ENCODE data around the gene TP53. TPM values are rescaled to one million over a fixed set of nuclear protein-coding genes. Genes with fewer than 3 reads are reported as not detected.

TP53 gene
- total RNA-seq, 1 experiment from 2014 or later, result 129 TPM

DNA sequence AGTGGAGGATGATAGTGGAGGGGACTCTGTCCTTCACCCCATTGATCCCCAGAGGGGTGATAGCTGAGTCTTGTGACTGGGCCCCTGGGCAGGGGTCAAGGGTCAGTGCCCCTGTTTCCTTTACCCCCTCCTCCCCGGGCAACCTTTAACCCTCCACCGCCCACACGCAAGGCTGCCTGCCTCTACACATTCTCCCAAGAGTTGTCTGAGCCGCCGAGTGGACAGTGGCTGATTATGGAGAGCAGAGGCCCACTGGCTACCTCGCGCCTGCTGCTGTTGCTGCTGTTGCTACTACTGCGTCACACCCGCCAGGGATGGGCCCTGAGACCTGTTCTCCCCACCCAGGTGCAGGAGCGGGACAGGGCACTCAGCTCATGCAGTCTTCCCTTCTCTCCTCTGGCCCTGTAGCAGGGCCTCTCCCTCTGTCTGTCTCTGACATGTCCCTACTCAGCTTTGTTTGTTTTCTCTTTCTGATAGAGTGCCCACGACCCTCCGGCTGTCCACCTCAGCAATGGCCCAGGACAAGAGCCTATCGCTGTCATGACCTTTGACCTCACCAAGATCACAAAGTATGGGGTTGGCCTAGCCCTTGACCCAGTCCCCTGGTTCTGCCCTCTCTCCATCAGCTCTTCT lies 57.2 kb downstream of the TP53 start, which contains the start of gene SHBG:
TSS of gene SHBG (plus strand) at position 197 of the 633 bp plus-strand sequence. CDS start at position 235, 38 bp downstream.
- H3K27ac ChIP-seq (ENCODE audit: low read length), result no peak within 1 kb of the TSS
- POLR2A ChIA-PET, result interaction anchor here (0.6 kb wide), 1 partner anchor 37 kb away, joined by 3 read pairs; no protein-coding TSS in a partner anchor
- H3K4me3 ChIP-seq (ENCODE audit: low read depth in 2 of 2, low read length in 2 of 2), result no peak within 1 kb of the TSS
- CTCF ChIA-PET, result no interaction called here
- no peaks in the 10 kb centered on the region for H3K9me3 ChIP-seq (ENCODE audit: control insufficient read depth, insufficient read depth, low read depth, low read length)
- intact Hi-C loops (cut with micrococcal nuclease; ENCODE audit: unreplicated experiment), result no loop called here
- BruUV-seq (replicated peaks), result no TSS peak
- in situ Hi-C loops (cut with HindIII; ENCODE audit: low pct_unique_long_range_greater_than_20kb, low sequenced_read_pairs), result no loop called here
- H3K36me3 ChIP-seq (ENCODE audit: control insufficient read depth, insufficient read depth, low read length), result no peaks in the 10 kb centered on the region
- DNase-seq (ENCODE audit: low read depth, low spot score) (no peak), ATAC-seq (no peak)
- peaks cover 7% of the 10 kb centered on the region for H3K4me1 ChIP-seq (ENCODE audit: control insufficient read depth, insufficient read depth, low read length)
- TF ChIP-seq, protein P1, sequence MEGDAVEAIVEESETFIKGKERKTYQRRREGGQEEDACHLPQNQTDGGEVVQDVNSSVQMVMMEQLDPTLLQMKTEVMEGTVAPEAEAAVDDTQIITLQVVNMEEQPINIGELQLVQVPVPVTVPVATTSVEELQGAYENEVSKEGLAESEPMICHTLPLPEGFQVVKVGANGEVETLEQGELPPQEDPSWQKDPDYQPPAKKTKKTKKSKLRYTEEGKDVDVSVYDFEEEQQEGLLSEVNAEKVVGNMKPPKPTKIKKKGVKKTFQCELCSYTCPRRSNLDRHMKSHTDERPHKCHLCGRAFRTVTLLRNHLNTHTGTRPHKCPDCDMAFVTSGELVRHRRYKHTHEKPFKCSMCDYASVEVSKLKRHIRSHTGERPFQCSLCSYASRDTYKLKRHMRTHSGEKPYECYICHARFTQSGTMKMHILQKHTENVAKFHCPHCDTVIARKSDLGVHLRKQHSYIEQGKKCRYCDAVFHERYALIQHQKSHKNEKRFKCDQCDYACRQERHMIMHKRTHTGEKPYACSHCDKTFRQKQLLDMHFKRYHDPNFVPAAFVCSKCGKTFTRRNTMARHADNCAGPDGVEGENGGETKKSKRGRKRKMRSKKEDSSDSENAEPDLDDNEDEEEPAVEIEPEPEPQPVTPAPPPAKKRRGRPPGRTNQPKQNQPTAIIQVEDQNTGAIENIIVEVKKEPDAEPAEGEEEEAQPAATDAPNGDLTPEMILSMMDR (IDR thresholded peaks at IDR 0.05), result no peak
- TF ChIP-seq, protein P2, sequence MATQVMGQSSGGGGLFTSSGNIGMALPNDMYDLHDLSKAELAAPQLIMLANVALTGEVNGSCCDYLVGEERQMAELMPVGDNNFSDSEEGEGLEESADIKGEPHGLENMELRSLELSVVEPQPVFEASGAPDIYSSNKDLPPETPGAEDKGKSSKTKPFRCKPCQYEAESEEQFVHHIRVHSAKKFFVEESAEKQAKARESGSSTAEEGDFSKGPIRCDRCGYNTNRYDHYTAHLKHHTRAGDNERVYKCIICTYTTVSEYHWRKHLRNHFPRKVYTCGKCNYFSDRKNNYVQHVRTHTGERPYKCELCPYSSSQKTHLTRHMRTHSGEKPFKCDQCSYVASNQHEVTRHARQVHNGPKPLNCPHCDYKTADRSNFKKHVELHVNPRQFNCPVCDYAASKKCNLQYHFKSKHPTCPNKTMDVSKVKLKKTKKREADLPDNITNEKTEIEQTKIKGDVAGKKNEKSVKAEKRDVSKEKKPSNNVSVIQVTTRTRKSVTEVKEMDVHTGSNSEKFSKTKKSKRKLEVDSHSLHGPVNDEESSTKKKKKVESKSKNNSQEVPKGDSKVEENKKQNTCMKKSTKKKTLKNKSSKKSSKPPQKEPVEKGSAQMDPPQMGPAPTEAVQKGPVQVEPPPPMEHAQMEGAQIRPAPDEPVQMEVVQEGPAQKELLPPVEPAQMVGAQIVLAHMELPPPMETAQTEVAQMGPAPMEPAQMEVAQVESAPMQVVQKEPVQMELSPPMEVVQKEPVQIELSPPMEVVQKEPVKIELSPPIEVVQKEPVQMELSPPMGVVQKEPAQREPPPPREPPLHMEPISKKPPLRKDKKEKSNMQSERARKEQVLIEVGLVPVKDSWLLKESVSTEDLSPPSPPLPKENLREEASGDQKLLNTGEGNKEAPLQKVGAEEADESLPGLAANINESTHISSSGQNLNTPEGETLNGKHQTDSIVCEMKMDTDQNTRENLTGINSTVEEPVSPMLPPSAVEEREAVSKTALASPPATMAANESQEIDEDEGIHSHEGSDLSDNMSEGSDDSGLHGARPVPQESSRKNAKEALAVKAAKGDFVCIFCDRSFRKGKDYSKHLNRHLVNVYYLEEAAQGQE (IDR thresholded peaks at IDR 0.05; ENCODE audit: insufficient read depth in 1 of 2, low read depth in 2 of 2, low read length in 1 of 2), result no peak
- TF ChIP-seq SIN3A (IDR thresholded peaks at IDR 0.05; ENCODE audit: borderline replicate concordance, insufficient read depth, low read depth, low read length), result no peak
- TF ChIP-seq TCF7L2 (IDR thresholded peaks at IDR 0.05; ENCODE audit: low read depth, low read length), result no peak
- no peak for TF ChIP-seq POLR2AphosphoS5 (IDR thresholded peaks at IDR 0.05; ENCODE audit: low read depth, low read length)
- no peaks in the 10 kb centered on the region for H3K27me3 ChIP-seq (ENCODE audit: control insufficient read depth, insufficient read depth, low read length)

DNA sequence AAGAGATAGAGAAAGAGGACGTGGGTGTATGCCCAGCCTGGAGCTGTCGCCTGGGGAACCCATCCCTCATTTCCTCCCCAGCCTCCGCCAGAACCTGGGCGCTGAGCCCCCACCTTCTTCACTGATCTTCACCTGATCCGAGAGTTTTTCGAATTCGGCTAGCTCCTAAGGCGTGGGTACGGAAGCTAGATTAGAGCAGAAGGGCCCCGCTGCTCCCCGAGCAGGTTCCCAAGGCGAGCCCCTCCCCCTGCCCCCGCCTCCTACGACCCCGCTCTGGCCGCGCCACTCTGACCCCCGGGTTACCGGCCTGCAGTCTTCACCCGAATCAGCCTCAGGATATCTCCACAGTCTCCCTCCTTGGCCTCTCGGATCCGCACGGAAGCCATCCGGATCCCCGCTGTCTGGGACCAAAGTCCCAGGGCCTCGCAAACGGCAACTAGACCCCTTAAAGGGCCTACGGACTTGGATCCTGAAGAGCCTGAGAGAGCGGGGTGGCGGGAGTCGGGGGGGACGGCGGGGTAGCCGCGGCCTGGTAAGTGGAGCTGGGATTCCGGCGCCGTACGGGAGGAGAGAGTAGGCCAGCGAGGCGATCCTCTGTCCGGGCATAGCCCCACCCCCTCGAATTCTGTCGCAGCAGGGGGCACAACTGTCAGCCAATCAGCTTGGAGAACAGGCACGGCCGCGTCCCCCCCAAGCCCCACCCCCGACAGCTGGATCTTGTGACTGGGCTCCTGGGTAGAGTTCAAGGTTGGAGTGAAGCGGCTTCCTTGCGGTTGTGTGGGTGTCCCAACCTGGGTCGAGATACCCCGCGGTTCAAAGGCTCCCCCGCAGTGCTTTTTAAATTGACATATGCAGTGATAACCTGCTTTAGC lies 59.8 kb downstream of the TP53 start, which contains the start of gene SAT2:
TSS of gene SAT2 (minus strand) at position 572 of the 872 bp plus-strand sequence. CDS start at position 386, 186 bp downstream.
- DNase-seq (ENCODE audit: low read depth, low spot score), result peak; percentile 75
- intact Hi-C loops (cut with micrococcal nuclease; ENCODE audit: unreplicated experiment) (no loop called here), in situ Hi-C loops (cut with HindIII; ENCODE audit: low pct_unique_long_range_greater_than_20kb, low sequenced_read_pairs) (no loop called here)
- ChIA-PET CTCF (no interaction called here), POLR2A (interaction anchor here (0.6 kb wide), 1 partner anchor 19 kb away, joined by 4 read pairs; no protein-coding TSS in a partner anchor)
- ATAC-seq, result peak; percentile 92
- Histone ChIP-seq H3K27me3 (ENCODE audit: control insufficient read depth, insufficient read depth, low read length) (no peaks in the 10 kb centered on the region), H3K9me3 (ENCODE audit: control insufficient read depth, insufficient read depth, low read depth, low read length) (no peaks in the 10 kb centered on the region), H3K36me3 (ENCODE audit: control insufficient read depth, insufficient read depth, low read length) (no peaks in the 10 kb centered on the region), H3K4me1 (ENCODE audit: control insufficient read depth, insufficient read depth, low read length) (peaks cover 7% of the 10 kb centered on the region), H3K27ac (ENCODE audit: low read length) (peak within 1 kb of the TSS; percentile 86), H3K4me3 (ENCODE audit: low read depth in 2 of 2, low read length in 2 of 2) (peak within 1 kb of the TSS; percentile 68 to 71)
- no TSS peak for BruUV-seq (replicated peaks)
- TF ChIP-seq, protein P1 (IDR thresholded peaks at IDR 0.05), result no peak
- peak; percentile 56; the same call in 1 of the 2 replicates for TF ChIP-seq POLR2AphosphoS5 (IDR thresholded peaks at IDR 0.05; ENCODE audit: low read depth, low read length)
